GM23338 (cell line): ENCODE measurements around the gene PGLYRP4.

Experiments used
- CREB1 ChIP-seq: fragments of 250-450 bp; sonication (Bioruptor Pico); IDR thresholded peaks from 2 replicates; pipeline ENCODE4 v1.5.0; 2020; ENCODE audit warnings: low read depth, mild to moderate bottlenecking, moderate library complexity
- TF ChIP-seq, protein P1 (sequence below), 2 experiments: fragments of 200-600 bp in 1 of 2; sonication (generic) in 1 of 2; conservative IDR thresholded peaks; 2 replicates each; pipeline versions ENCODE4 v1.5.1 to v1.6.1; 2016 to 2017; ENCODE audit warnings: antibody characterized with exemption in 2 of 2, low read depth in 2 of 2, mild to moderate bottlenecking in 2 of 2, moderate library complexity in 1 of 2

- no peak for TF ChIP-seq CREB1 (CRISPR knock-in tag)
- TF ChIP-seq, protein P1, sequence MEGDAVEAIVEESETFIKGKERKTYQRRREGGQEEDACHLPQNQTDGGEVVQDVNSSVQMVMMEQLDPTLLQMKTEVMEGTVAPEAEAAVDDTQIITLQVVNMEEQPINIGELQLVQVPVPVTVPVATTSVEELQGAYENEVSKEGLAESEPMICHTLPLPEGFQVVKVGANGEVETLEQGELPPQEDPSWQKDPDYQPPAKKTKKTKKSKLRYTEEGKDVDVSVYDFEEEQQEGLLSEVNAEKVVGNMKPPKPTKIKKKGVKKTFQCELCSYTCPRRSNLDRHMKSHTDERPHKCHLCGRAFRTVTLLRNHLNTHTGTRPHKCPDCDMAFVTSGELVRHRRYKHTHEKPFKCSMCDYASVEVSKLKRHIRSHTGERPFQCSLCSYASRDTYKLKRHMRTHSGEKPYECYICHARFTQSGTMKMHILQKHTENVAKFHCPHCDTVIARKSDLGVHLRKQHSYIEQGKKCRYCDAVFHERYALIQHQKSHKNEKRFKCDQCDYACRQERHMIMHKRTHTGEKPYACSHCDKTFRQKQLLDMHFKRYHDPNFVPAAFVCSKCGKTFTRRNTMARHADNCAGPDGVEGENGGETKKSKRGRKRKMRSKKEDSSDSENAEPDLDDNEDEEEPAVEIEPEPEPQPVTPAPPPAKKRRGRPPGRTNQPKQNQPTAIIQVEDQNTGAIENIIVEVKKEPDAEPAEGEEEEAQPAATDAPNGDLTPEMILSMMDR (conservative IDR thresholded peaks at IDR 0.05; ENCODE audit: low read depth in 2 of 2): no peak
These were observed 8.8 kb downstream of the PGLYRP4 start for GRCh38 chr1:153339802-153340201.
